GM18858 (cell line): ENCODE results near the gene ARHGAP6.

Experiments used
- ATAC-seq: cut with Tn5 transposase; IDR thresholded peaks from one replicate; pipeline ENCODE4 v1.9.1; 2021; ENCODE audit not compliant: unreplicated experiment

Gene ARHGAP6

DNA sequence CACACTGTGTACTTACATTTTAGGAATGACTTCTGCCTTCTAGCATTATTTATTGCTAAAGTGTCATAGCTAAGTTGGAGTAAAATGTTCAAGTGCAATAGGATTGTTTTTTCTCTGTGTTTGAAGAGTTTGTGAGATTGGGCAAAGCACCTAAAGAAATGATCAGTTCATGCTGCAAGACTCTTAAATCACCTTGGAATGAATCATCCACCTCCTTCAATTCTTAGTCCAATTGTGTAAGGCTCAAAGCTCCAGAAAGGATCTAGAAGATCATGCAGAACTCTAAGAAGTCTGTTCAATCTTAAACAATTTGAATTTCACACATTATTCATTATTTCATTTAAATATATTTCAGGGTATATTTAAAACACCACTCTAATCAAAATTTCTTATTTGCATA lies 235.4 kb downstream of the ARHGAP6 start:
- no peak for ATAC-seq

GRCh38 chrX:11429538-11430085 lies 236.1 kb downstream of the ARHGAP6 start:
- no peak for ATAC-seq

DNA sequence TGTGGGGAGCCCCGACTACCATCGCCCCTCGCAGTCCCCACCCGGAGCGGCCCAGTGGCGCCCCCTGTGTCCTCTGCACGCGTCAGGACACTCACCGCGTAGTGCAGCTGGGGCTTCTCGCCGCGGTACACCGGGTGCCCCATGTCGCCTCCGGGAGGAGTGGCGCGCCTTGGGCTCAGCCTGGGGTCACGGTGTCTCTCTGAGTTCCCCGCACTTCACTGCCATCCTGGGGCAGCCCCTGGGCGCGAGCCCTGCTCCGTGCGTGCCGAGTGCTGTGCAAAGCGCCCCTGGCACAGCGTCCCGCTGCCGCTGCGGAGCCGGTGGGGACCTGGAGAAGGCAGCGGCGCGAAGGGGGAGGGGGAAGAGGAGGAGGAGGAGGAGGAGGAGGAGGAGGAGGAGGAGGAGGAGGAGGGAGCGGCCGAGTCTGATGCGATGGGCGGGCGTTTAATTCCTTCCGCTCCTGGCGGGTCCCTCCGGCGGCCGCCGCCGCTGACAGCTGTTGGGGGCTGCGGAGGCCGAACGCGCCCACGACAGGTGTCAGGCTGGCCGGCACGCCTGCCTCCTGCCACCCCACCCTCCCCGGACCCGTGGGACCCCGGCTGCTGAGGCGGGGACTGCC lies 238.2 kb downstream of the ARHGAP6 start:
- ATAC-seq: no peak

DNA sequence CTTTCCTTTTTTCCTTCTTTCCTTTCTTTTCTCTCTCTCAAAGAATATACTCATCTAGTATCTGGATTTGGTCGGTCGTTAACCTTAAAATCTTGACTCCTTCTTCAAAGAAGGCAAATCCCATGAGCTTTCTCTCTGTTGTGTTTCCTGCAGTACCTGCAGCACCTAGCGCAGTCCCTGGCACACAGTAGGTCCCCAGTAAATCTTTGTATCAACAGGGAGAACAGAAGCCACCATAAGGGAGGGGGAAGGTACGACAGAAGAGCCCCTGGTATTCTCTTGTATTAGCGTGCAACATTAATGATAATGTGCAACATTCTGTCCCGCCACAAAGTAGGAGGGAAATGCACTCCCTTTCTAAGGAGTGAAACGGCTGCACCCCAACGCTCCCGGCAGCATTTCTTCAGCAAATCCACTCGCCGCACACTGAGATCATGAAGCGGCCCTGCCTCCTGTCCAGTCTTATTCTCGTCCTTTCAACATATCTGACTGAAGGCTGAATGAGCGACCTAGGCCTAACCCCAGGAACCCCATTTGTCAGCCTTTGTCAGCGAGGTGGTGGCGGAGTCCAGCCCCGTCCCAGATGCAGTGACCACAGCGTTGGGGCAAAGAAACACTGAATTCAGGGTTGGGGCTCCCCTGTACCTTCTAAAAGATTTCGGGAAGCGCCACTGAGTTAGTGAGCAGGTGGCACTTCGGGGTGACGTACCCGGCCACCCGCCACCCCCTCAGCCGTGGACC lies 238.8 kb downstream of the ARHGAP6 start:
- ATAC-seq: no peak

DNA sequence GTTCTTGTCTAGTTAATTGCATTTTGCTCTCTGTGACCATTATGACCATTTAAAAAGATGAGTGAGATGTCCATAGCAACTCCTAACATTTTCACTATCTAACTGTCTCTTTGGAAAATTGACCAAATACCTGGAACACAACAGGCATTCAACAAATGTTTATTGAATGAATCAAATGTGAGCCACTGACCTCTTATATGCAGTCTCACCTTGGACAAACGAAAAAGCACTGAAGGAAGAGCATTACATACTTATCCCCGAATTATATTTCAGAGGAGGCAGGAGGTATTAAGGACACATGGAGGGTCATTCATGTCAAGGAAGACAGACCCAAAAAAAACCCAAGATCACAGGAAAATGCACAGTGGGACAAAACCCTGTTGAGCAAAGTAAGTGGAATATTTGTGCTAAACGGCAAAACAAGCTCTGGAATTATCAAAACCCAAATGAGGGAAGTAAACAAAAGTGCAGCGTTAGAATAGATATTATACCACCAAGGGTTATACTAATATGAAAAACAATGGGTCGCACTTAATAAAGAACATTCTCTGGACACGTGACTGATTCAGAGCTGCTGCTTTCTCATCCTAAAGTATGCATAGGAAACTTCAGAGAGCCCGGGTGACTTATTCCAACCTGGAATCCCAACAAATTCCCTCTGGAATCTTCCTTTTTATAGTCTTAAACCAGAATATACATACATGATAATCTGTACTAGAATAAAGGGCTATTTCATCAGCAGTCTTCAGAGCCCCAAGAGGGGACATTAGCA lies 240.6 kb downstream of the ARHGAP6 start:
- ATAC-seq: no peak

DNA sequence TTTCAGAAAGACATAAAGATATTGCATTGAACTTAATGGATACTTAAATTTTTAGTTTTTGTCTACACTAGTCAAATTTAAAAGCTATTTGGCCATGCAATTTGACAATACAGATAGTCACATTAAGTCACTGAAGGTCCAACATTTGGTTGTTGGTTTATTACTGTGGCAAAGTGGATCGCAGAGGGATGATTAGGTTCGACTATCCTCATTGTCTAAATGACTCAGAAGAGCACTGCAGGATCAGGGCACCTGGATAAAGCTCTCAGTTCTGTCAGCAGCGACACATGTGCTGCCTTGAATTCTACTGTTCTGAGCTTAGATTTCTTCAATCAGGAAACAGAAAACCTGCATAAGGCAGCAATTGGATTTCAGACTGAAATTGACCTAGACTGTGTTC lies 241.8 kb downstream of the ARHGAP6 start:
- ATAC-seq: no peak

DNA sequence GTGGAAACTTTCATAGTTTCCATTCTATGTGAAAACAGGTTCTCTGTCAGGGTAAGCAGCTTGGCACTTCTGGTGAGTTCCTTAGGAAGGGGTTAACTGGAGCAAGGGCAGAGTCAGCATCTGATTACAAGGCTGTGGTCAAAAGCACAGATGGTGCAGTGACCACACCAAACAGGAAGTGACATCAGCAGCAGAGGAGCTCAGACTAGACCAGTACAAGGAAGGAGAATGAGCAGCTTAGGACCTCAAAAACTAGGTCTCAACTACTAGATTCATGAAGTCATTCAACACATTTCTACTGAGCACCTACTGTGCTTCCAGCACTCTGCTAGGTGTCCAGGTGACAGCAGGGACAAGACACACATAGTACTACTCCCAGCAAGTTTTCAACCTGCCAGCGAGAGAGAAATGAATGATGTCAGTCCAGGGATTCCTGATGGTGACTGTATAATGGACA lies 242.3 kb downstream of the ARHGAP6 start:
- ATAC-seq: peak; percentile 79

GRCh38 chrX:11422525-11422857 lies 243.2 kb downstream of the ARHGAP6 start:
- ATAC-seq: no peak

DNA sequence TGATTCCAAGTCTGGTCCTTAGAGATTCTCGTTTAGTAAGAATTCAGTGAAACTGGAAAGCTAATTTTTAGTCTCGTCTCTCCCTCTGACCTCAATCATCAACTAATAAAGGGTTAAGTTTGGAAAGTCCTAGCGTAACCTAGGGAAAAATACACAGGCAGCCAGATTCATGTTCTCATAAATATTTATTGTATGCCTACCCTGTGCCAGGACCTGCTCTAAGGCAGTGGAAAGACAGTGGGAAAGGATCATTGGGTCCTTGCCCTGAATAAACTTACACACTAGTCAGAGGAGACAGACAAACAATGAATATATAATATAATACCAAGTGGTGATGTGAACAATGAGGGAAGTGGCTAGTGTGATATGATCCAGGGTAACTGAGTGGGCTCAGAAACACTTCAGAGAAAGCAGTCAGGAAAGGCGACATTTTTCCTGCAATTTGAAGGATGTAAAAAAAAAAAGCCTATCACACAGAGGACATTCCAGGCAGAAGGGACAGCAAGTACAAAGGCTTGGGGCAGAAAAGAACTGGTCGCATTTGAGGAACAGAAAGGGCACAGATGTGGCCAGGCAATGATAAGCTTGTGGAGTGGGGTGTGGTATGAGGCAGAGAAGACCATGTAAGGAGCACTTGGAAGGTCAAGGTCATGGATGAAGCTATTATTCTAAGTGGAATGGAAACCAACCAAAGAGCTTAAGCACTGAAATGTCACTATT lies 243.8 kb downstream of the ARHGAP6 start:
- ATAC-seq: no peak

GRCh38 chrX:11420851-11421250 lies 244.9 kb downstream of the ARHGAP6 start:
- ATAC-seq: no peak

DNA sequence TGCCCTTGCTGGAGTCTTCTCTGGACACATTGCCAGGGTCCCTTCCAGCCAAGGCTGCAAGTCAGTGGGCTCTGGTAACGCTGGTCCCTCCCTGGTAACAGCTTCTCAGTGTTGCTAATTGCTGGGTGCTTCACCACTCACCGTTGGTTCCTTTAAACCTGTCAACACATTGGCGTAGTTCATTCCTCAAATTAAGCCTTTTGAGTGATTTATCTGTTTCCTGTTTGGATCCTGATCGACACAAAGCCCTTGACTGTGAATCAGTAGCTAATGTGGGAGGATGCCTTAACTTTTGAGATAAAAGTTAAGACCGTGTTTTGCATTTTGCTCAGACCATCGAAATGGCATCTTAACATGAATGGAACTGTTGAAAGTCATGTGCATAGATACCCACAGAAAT lies 246.6 kb downstream of the ARHGAP6 start:
- no peak for ATAC-seq

- ATAC-seq: no peak
Measured at GRCh38 chrX:11416600-11416999, 249.1 kb downstream of the ARHGAP6 start.

DNA sequence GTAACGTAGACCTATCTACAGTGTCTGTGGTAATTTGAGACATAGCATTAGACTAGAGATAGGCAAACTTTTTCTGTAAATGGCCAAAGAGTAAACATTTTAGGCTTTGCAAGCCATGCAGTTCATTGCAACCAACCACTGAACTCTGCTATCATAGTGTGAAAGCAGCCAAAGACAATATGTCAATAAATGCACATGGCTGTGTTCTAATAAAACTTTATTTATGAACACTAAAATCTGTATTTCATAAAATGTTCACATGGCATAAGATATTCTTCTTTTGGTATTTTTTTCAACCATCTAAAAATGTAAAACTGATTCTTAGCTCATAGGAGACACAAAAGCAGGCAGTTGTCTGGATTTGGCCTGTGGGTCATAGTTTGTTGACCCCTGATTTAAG lies 251.6 kb downstream of the ARHGAP6 start:
- no peak for ATAC-seq

DNA sequence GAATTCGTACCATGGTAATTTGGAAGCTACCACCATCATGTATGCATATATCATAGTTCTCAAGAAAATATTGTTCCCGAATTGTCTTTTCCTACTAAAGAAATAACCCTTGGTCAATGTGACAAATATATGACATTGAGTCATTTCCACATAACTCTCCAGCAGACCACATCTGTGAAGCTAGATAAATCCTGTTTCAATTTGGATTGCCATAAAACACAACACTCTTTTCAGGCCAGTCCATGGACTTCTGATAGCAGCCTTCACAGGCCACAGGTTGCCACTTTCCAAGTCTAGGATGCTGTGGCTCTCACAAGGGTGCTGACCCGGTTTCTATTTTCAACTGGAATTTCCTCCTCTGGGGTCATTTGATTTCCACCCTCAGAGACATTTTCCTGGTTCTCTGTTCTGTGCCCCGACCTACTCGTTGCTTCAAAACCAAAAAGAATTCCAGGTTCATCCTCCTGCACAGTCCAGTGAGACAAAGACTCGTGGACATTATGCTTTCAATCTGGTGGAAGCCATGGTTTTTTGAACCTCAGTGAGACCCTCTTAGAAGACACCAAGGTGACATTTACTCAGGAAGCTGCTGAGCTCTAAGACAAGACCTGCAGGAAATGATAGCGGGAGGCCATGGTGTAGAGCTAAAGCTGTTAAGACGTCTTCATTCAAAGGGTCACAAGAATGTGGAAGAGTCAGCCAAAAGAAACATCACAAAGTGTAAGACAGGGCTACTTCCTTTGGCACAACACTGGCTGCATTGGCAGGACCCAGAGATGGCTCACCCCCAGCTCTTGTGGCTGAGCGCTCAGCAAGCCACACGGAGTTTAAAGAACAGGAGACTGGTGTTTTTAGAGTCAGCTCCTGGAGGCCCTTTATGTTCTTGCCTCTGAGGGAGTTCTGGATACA lies 252.8 kb downstream of the ARHGAP6 start:
- no peak for ATAC-seq

DNA sequence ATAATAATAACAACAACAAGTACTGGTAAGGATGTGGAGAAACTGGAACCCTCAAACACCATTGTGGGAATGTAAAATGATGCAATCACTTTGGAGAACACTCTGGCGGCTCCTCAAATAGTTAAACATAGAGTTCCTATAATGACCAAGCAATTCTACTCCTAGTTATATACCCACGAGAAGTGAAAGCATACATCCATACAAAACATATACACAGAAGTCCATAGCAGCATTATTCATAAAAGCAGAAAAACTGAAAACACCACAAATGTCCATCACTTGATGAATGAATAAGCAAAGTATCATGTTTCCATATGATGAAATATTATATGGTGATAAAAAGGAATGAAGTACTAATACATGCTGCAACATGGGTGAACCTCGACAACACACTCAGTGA lies 255.8 kb downstream of the ARHGAP6 start:
- no peak for ATAC-seq

- ATAC-seq: no peak
Measured at GRCh38 chrX:11408783-11409182, 256.9 kb downstream of the ARHGAP6 start.

DNA sequence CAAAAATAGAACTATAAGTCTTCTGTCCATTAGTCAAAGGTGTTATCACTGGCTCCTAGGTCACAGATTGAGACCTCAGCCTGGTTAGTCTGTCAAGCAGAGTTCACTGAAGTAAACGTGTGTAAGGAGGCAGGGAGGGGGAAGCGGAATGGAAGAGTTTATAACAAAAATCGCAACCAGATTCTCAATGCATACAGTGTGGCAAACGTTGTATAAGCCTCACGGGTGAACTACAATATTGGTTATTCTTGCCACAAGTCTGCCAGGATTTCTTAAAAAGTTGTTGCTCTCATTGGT lies 257.7 kb downstream of the ARHGAP6 start:
- no peak for ATAC-seq

DNA sequence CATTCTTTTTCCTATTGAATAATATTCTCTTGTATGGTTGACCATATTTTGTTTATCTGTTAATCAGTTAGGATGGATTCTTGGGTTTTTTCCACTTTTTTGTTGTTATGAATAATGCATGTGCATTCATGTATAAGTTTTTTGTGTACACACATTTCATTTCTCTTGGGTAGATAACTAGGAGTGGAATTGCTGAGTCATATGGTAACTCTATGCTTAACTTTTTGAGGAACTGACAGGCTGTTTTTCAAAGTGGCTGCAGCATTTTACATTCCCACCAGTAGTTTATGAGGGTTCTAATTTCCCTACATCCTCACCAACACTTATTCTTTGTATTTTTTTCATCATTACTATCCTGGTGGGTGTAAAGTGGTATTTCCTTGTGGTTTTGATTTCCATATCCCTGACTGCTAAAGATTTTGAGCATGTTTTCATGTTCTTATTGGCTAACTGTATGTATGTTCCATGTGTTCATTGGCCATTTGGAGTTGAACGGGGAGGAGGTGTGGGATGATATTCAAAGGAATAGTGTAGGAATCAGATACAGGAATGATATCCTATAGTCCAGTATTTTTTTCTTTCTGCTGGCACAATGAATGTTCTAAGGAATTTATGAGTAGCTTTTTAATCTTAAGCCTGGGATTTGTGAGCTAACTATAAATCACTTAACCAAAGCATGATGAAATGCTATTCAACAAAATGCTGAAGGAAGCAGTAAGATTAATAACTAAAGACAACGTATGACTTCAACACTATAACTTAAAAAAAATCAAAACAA lies 258.2 kb downstream of the ARHGAP6 start:
- no peak for ATAC-seq

DNA sequence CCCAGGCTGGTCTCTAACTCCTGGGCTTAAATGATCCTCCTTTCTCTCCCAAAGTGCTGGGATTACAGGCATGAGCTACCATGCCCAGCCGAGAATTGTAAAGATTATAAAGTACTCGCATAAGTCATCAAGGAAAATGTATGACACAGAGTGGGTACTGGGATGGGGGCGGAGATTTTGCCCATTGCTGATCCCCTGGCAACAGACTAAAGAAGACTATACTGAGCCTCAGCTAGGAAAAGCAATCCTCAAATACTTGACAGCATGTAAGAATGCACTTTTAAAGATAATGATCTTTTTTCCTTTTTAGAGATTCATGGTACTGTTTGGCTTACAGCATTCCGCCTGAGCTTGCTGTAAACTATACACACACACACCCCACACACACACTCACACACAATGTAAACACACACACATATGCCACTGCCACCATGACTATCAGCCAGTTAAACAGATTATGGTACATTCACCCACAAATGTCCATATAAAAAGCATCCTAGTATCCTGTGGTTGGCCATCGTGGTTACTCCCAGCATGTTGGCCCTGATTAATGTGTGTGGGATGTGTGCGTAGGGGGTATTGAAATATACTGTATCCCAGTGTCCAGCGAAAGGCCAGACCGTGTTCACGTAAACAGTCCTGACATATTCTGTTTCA lies 259.5 kb downstream of the ARHGAP6 start:
- ATAC-seq: no peak
